ENCODE results near the gene WIF1.

WIF1 gene

DNA sequence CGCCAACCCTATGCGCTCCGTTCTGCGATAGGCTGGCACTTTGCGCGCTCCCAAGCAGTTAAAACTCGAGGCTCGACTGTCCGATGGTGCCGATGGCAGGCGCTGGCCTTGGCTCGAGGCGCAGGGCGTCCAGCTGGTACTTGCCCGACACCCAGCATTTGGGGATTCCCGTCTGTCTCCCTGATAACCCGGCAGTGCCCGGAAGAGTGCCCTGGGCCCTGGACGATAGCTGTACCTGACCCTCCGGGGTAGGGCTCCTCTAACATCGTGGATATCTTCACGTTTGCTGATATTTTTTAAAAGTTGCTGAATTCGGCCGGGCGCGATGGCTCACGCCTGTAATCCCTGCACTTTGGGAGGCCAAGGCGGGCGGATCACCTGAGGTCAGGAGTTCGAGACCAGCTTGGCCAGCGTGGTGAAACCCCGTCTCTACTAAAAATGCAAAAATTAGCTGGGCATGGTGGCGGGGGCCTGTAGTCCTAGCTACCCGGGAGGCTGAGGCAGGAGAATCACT is 908 bp upstream of the WIF1 start:
- no peak for DNase-seq

DNA sequence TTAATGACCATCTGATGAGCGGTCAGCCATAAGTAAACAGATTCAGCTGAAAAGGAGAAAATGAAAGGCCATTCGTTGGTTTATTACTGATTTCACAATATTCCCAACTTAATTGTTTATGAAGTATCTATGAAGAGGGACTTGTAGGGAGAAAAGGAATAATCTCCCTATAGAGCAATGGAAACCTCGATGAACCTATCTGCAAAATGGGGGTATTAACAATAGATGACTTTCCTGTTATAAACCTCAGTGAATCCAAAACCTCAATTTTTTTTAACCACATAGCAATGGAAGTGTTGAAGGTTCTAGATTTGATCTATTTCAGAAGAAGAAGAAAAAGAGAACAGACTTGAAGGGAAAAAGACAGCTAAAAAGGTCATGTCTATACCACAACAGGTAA is 2.0 kb downstream of the WIF1 start:
- DNase-seq = no peak

DNA sequence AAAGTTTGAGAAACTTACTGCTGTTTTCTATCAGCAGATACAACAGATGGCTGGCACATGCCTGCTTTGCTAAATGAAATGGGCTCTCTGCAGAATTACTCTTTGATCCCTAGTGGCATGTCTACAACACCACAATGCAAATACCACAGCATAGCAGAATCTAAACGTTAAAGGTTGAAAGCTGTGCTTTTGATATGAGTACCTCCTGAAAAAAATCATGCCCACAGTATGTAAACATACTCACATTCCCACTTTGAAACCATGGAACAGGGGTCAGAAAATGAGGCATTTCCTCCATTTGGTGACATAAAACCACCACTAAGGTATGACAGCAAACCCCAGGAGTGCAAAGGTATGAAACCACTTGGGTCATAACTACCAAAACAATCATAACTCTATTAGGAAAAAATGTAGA is 7.5 kb downstream of the WIF1 start:
- DNase-seq = no peak

- DNase-seq = no peak
These were observed 14.2 kb downstream of the WIF1 start for GRCh38 chr12:65106948-65107347.

GRCh38 chr12:65100140-65100539 is 21.0 kb downstream of the WIF1 start:
- DNase-seq = no peak

GRCh38 chr12:65099182-65099581 is 21.9 kb downstream of the WIF1 start:
- no peak for DNase-seq

DNA sequence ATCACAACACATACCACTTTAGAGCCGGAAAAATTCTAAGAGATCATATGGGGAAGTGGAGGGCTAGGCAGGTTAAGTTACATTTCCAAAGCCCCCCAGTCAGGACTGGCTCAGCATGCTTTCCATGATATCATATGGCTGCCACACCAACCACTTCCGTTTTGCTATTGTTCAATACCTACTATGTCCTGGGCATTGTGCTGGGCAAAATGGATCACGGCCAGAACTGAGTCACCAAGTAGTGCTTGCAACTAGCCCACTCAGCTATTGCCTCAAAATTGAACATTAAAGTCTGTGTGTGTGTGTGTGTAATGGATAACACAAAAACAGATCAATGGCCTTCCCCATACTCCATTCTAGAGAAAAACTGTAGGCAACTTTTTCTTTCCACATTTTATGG is 22.7 kb downstream of the WIF1 start:
- DNase-seq = no peak

GRCh38 chr12:65094722-65095121 is 26.4 kb downstream of the WIF1 start:
- no peak for DNase-seq

- no peak for DNase-seq
These were observed 27.5 kb downstream of the WIF1 start for GRCh38 chr12:65093606-65094005.

GRCh38 chr12:65090461-65090860 is 30.6 kb downstream of the WIF1 start:
- DNase-seq = no peak

DNA sequence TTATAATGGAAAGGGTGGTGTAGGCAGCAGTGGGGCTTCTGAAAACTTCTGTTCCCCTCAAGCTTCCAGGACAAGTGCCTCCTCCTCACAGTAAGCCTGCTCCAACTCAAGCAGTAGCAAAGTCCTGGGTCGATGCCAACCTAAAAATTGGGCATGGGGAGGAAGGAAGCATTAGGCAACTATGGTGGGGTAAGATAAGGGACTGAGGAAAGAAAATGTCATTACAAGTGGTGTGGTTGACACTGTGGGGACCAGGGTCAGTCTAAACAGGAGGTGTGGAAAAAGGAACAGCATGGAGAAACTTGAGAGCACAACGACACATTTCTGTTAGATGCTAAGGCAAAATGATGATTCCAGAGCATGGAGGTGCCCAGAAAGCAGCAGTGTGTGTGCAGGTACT is 34.9 kb downstream of the WIF1 start:
- no peak for DNase-seq

GRCh38 chr12:65084579-65084978 is 36.5 kb downstream of the WIF1 start:
- DNase-seq = no peak

- DNase-seq = no peak
These were observed 37.5 kb downstream of the WIF1 start for GRCh38 chr12:65083581-65083980.

DNA sequence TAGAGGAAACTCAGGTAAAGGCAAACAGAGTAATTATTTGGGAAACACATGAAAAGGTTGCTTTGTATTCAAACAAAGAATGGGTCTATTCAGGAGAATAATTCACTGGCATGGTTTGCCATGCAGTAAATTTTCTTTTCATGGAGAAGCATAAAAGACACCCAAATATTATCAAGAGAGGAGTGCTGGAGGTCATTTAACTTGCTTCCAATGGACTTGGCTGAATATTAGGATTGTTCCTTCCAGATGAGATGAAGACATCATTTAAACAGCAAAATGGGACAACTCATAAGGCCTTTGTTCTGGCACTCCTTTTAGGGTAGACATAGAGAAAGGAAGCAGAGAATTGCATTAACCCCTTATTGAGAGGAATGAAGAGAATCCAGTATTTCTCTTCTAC is 38.7 kb downstream of the WIF1 start:
- no peak for DNase-seq

DNA sequence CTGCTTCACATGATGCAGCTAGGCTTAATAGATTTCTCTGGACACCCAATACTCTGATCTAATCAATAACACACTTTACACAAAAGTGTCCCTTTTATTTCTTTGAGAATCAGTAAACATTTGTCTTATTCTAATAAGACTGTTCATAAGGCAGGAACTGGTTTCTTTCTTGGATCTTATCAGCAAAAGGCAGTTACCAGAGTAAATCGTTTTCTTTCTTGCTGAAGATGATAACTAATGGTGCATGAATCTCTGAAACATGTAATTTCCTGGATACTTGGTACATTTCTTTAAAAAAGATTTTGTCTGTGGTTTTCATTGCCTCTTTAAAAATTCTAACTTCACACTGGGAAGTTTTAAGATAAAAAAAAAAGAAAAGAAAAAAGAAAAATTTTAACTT is 39.6 kb downstream of the WIF1 start:
- no peak for DNase-seq

GRCh38 chr12:65074932-65075331 is 46.2 kb downstream of the WIF1 start:
- no peak for DNase-seq

GRCh38 chr12:65069336-65069735 is 51.8 kb downstream of the WIF1 start:
- DNase-seq = no peak

DNA sequence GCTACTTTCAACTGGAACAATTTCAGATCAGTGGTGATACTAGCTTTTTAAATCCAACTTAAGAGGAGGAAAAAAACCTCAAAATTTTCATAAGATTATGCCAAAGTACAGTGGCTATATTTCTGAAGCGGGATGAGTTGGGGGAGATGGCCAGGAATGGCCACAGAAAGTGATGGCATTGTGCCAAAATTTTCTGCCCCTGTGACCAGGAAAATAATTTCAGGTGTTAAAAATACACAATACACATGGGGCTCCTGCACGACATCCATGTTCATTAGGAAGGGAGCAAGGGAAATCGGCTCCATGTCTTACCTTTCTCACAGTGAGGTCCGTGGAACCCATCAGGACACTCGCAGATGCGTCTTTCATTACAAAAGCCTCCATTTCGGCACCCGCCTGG is 53.7 kb downstream of the WIF1 start:
- DNase-seq = no peak

- no peak for DNase-seq
These were observed 65.2 kb downstream of the WIF1 start for GRCh38 chr12:65055859-65056258.

- DNase-seq = no peak
These were observed 69.9 kb downstream of the WIF1 start for GRCh38 chr12:65051218-65051617.

DNA sequence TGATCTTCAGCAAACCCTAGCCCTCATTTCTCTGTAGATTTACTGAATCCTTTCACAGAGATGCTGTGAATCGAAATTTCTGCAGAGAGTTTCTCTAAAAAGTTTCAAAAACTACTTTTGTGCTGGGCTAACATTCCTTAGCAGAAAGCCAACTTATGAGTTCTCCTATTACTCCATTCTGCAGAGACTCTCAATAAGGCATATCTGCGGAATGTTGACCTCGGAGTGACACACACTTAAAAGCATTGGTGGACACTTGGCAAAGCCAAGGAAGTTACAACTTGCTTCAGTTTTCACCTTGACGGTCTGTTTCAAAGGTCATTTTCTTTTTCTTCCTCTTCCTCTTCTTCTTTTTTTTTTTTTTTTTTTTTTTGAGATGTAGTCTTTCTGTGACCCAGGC is 75.8 kb downstream of the WIF1 start:
- DNase-seq = no peak

GRCh38 chr12:65039301-65039700 is 81.8 kb downstream of the WIF1 start:
- DNase-seq = no peak

GRCh38 chr12:65025136-65025535 is 96.0 kb downstream of the WIF1 start:
- no peak for DNase-seq

DNA sequence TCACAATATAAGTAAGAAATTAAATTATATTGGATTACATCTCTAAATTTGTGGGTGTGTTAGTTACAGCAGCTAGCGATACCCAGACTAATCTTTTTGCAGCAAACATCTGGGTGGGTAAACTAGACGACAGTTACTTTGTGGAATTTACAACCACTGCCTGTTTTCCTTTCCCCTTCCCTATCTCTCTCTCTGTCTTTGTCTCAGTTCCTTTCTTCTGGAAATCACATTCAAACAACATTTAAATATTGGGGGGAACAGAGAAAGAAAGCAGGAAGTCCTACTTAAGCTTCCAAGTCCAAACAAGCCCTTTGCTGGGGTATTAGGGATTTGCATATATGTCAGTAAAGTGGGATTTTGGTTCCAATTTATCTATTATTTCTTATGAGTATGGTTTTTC is 97.6 kb downstream of the WIF1 start:
- no peak for DNase-seq

GRCh38 chr12:65022960-65023359 is 98.1 kb downstream of the WIF1 start:
- no peak for DNase-seq

DNA sequence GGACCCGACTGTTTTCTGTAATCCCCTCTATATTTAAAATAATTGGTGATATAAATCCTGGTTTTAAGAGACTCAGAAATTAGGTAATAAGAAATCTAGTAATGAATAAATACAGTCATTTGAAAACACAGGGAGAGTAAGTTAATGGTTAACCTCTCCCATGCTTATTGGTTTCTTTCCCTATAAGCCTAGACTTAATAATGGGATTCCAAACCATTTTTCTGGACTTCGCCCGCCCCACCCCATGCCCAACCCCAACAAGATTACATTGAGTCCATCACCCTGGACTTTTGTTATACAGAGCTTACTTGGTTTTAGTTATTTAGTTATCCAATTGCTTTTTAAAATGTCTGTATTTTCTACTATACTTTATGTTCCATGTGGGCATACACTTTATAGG is 98.7 kb downstream of the WIF1 start:
- no peak for DNase-seq

Data from hippocampal formation (tissue), 2 donors.